Body of pancreas (tissue), 4 donors: Measurements from ENCODE around the gene STAU1.

Source experiments
- POLR2A ChIP-seq, 3 donors: fragments of 450-650 bp; IDR thresholded peaks; one replicate each; pipeline ENCODE4 v1.6.1; 2016; ENCODE audit warnings: antibody characterized with exemption in 3 of 3, mild to moderate bottlenecking in 2 of 3
- TF ChIP-seq, protein P1 (sequence below), 7 experiments: fragments of 450-650 bp in 4 of 7; fragments of 200-600 bp in 3 of 7; sonication (generic) in 3 of 7; IDR thresholded peaks; one replicate each; pipeline ENCODE4 v1.5.1; 2016 to 2019; ENCODE audit warnings: antibody characterized with exemption in 7 of 7

- no peak for TF ChIP-seq POLR2A (IDR thresholded peaks at IDR 0.05)
- TF ChIP-seq, protein P1, sequence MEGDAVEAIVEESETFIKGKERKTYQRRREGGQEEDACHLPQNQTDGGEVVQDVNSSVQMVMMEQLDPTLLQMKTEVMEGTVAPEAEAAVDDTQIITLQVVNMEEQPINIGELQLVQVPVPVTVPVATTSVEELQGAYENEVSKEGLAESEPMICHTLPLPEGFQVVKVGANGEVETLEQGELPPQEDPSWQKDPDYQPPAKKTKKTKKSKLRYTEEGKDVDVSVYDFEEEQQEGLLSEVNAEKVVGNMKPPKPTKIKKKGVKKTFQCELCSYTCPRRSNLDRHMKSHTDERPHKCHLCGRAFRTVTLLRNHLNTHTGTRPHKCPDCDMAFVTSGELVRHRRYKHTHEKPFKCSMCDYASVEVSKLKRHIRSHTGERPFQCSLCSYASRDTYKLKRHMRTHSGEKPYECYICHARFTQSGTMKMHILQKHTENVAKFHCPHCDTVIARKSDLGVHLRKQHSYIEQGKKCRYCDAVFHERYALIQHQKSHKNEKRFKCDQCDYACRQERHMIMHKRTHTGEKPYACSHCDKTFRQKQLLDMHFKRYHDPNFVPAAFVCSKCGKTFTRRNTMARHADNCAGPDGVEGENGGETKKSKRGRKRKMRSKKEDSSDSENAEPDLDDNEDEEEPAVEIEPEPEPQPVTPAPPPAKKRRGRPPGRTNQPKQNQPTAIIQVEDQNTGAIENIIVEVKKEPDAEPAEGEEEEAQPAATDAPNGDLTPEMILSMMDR (IDR thresholded peaks at IDR 0.05), result no peak
Observed at GRCh38 chr20:49215232-49215631, 27.1 kb upstream of the STAU1 start.
